IPS-18a (cell line): ENCODE data around the gene SCAMP2.

ENCODE experiments used
- H3K27ac ChIP-seq: one replicate; pipeline ENCODE4 v1.5.1; 2013; ENCODE audit warnings: low read length
- H3K27me3 ChIP-seq: one replicate; pipeline ENCODE4 v1.6.1; 2013; ENCODE audit warnings: mild to moderate bottlenecking, low read length; ENCODE audit not compliant: control insufficient read depth, insufficient read depth
- H3K36me3 ChIP-seq: one replicate; pipeline ENCODE4 v1.6.1; 2013; ENCODE audit warnings: low read depth, low read length; ENCODE audit not compliant: control insufficient read depth
- H3K4me1 ChIP-seq: one replicate; pipeline ENCODE4 v1.6.1; 2013; ENCODE audit warnings: low read depth, low read length; ENCODE audit not compliant: control insufficient read depth
- H3K4me3 ChIP-seq: one replicate; pipeline ENCODE4 v1.5.1; 2013; ENCODE audit warnings: low read length
- H3K9ac ChIP-seq: one replicate; pipeline ENCODE4 v1.6.1; 2013; ENCODE audit warnings: mild to moderate bottlenecking, low read length, moderate library complexity
- H3K9me3 ChIP-seq: one replicate; pipeline ENCODE4 v1.6.1; 2013; ENCODE audit warnings: low read depth, low read length; ENCODE audit not compliant: control insufficient read depth

The SCAMP2 gene

GRCh38 chr15:74795966-74796625 is 77.1 kb downstream of the SCAMP2 start:
- Histone ChIP-seq H3K4me1 (no peaks in the 10 kb centered on the region), H3K9me3 (no peaks in the 10 kb centered on the region), H3K4me3 (no peak overlapping the region), H3K27ac (no peak overlapping the region), H3K36me3 (peaks cover 4% of the 10 kb centered on the region), H3K27me3 (no peaks in the 10 kb centered on the region), H3K9ac (no peak overlapping the region)

GRCh38 chr15:74794970-74795349 is 78.2 kb downstream of the SCAMP2 start:
- Histone ChIP-seq H3K4me3 (no peak overlapping the region), H3K27ac (no peak overlapping the region), H3K9me3 (no peaks in the 10 kb centered on the region), H3K27me3 (no peaks in the 10 kb centered on the region), H3K9ac (no peak overlapping the region), H3K36me3 (no peaks in the 10 kb centered on the region), H3K4me1 (no peaks in the 10 kb centered on the region)

GRCh38 chr15:74794248-74794969 is 78.8 kb downstream of the SCAMP2 start:
- no peaks in the 10 kb centered on the region for H3K9me3 ChIP-seq
- no peak overlapping the region for H3K27ac ChIP-seq
- no peaks in the 10 kb centered on the region for H3K27me3 ChIP-seq
- H3K9ac ChIP-seq: no peak overlapping the region
- H3K36me3 ChIP-seq: no peaks in the 10 kb centered on the region
- H3K4me3 ChIP-seq: no peak overlapping the region
- H3K4me1 ChIP-seq: peaks cover under 1% of the 10 kb centered on the region
